GM19351 (cell line): ENCODE data around the gene RAD51C.
"Not testable (repeated sequence)": the region's sequence is repeated elsewhere in the genome, so short reads cannot be mapped to it uniquely, and the experiment has no call there.

Experiments used
- ATAC-seq: cut with Tn5 transposase; IDR thresholded peaks from one replicate; pipeline ENCODE4 v1.9.1; 2021; ENCODE audit warnings: mild to moderate bottlenecking, moderate library complexity; ENCODE audit not compliant: unreplicated experiment

The RAD51C gene

GRCh38 chr17:58734040-58734439, 41.6 kb downstream of the RAD51C start:
- no peak for ATAC-seq

DNA sequence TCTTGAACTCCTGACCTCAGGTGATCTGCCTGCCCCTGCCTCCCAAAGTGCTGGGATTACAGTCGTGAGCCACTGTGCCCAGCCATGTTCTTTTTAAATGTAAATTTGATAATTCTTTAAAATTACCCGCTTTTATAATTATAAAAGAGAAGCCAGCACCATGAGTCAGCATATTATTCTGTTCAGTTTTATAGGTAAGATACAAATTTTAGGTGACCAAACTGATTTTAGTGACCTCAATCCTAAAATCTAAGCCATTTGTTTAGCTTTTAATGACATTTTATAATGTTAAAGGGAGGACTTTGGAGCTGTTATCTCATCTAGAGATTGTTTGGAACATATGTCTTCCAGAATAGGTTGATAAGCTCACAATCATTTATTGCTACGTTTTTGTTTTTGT, 42.4 kb downstream of the RAD51C start:
- ATAC-seq, result no peak

DNA sequence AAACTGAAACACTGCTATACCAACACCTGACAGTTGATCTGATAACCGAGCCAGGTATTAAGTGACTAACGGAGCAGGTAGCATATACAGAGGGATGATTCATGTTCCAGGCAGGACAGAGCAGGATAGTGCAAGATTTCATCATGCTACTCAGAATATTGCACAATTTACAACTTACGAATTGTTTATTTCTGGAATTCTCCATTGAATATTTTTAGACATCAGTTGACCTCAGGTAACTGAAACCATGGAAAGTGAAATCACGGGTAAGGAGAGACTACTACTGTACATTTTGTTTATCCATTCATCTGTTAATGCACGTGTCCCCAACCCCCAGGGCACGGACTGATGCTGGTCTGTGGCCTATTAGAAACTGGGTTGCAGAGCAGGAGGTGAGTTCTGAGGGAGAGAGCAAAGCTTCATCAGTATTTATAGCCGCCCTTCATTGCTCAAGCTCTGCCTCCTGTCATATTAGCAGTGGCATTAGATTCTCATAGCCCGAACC, 48.8 kb downstream of the RAD51C start:
- no peak for ATAC-seq

DNA sequence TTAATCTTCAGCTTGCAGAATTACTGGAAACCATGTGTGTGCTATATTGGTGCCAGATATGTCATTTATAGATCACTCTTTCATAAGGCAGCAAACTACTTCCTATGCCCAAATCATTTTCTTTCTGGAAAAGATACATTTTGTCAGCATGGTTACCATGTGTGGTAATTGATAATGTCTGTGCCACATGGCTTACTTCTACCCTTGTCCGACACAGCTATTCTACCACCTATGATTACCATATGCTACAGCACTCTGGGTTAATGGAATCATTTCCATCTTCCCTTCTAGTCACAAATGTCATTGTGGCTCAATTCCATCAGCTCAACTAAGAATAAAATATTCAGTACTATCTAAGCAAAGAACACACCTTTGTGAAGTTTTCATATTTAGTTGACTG, 55.3 kb downstream of the RAD51C start:
- ATAC-seq, result no peak

GRCh38 chr17:58749627-58750026, 57.2 kb downstream of the RAD51C start:
- not testable (repeated sequence) for ATAC-seq

GRCh38 chr17:58753026-58753425, 60.6 kb downstream of the RAD51C start:
- no peak for ATAC-seq

DNA sequence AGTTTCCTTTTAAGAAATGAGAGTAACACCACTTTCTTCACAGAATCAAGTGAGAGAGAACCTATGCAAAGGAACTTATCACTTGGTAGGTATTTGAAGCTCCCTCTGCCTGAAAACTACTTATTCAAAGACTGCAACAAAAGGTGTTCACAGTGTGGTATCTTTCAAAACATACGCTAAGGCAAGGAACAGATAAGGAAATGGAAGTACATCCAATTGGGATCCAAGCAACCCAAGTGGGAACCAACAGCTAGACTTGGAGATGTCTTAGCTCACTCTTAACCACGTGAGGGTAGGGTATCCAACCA, 62.8 kb downstream of the RAD51C start:
- no peak for ATAC-seq

- ATAC-seq, result no peak
These were observed 63.3 kb downstream of the RAD51C start, which contains the start of gene PPM1E for GRCh38 chr17:58755577-58756245. Gene PPM1E, plus strand, starts transcription at chr17:58755854.

DNA sequence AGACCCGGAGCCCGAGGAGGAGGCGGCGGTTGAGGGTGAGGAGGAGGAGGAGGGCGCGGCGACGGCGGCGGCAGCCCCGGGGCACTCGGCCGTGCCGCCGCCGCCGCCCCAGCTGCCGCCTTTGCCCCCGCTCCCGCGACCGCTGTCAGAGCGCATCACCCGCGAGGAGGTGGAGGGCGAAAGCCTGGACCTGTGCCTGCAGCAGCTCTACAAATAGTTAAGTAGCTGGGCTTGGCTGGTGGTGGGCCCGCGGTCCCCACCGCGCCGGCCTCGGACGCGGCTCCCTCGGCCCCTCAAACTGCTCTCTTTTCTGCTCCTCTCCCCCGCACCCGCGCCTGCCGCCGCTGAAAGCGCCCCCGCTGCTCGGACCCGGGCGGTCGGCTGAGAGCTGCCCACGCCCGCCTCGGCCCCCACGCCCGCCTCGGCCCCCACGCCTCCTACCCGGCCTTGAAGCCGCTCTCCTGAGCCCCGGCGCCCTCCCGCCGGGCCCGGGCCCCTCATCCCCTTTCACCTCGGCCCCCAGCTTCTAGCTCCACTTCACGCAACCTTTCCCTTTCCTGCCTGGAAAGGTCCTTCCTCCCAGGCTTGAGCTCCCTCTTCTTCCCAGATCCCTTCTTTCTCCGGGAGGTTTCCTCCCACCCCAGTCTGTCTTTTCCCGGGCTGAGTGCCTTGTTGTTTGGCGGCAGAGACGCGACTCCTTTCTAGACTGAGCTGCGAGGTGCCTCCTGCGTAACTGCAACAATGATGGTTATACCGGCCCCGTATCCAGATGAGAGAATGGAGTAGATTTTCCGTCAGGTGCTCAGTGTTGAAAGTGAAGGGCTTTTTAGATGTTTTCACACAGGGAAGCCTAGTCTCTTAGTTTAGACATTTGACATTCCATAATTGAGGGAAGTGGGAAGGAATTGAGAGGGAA, 64.1 kb downstream of the RAD51C start:
- no peak for ATAC-seq

- no peak for ATAC-seq
These were observed 64.8 kb downstream of the RAD51C start for GRCh38 chr17:58757162-58757613.

DNA sequence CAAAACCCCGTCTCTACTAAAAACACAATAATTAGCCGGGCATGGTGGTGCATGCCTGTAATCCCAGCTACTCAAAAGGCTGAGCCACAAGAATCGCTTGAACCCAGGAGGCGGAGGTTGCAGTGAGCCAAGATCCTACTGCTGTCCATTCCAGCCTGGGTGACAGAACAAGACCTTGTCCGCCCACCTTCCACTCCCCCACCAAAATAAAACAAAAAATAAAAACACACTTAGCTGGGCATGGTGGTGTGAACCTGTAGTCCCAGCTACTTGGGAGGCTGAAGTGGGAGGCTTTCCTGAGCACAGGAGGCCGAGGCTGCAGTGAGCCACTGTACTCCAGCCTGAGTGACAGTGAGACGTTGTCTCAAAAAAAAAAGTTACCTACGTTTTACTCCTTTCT, 66.5 kb downstream of the RAD51C start:
- no peak for ATAC-seq

- no peak for ATAC-seq
These were observed 67.1 kb downstream of the RAD51C start for GRCh38 chr17:58759522-58759921.

GRCh38 chr17:58760248-58760647, 67.8 kb downstream of the RAD51C start:
- ATAC-seq, result no peak

DNA sequence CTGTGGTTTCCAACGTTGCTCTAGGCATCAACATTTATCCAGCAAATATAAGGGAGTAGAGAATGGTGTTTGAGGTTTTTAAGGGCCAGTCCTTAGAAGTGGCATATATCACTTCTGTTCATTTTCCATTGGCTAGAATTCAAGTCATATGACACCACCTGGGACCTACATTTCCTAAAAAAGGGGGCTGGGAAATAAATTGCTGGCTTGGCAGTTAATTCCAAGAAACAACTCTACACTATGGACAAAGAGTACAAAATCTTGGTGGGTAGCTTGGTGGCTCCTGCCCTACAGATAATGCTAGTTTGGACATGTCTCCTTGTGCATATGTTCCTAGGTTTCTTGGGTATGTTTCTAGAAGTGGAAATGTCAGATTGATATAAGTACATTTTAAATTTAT, 70.9 kb downstream of the RAD51C start:
- no peak for ATAC-seq

GRCh38 chr17:58764373-58764772, 72.0 kb downstream of the RAD51C start:
- ATAC-seq, result no peak

DNA sequence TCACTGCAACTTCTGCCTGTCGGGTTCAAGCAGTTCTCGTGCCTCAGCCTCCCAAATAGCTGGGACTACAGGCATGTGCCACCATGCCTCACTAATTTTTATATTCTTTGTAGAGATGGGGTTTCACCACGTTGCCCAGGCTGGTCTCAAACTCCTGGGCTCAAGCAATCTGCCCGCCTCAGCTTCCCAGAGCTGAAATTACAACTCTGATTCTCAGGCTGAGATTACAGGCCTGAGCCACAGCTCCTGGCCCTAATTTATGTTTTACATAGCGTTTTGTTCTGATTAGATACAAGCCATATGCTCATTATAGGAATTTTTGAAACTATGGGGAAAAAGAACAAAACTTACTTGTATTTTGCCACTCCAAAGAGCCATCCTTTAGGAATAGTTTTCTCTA, 86.1 kb downstream of the RAD51C start:
- ATAC-seq, result not testable (repeated sequence)

DNA sequence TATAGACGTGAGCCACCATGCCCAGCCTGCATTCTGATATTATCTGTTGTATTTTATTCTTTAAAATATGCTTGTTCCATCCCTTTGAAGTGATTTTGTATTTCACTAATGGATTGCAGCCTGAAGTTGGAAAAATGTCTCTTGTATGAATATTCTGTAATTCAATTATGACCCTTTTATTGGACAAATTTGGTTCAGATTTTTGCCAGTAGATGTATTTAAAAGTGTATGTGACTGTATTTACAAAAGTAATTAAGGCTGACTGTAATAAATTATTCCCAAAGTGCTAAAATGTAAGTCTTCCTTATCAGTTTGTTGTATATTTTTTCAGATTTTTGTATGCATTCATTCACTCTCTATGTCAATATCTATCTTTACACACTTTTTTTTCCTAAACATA, 87.0 kb downstream of the RAD51C start:
- ATAC-seq, result no peak

- ATAC-seq, result no peak
These were observed 91.0 kb downstream of the RAD51C start for GRCh38 chr17:58783380-58783779.

DNA sequence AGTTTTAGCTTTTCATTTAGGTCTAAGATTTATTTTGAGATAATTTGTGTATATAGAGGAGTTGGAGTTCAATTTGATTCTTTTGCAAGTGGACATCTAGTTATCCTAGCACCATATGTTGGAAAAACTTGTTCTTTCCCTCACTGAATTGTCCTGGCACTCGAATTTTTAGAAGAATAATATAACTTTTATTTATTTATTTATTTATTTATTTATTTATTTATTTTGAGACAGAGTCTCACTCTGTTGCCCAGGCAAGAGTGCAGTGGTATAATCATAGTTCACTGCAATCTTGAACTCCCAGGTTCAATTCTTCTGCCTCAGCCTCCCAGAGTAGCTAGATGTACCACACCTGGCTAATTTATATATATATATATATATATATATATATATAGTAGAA, 92.7 kb downstream of the RAD51C start:
- ATAC-seq, result no peak
